GM23338 (cell line): ENCODE data around the gene RPS6KA3.

Experiments
- CREB1 ChIP-seq: fragments of 250-450 bp; sonication (Bioruptor Pico); IDR thresholded peaks from 2 replicates; pipeline ENCODE4 v1.5.0; 2020; ENCODE audit warnings: low read depth, mild to moderate bottlenecking, moderate library complexity
- CTCF ChIP-seq, 2 experiments: fragments of 200-600 bp in 1 of 2; sonication (generic) in 1 of 2; conservative IDR thresholded peaks; 2 replicates each; pipeline versions ENCODE4 v1.5.1 to v1.6.1; 2016 to 2017; ENCODE audit warnings: antibody characterized with exemption in 2 of 2, low read depth in 2 of 2, mild to moderate bottlenecking in 2 of 2, moderate library complexity in 1 of 2
- EZH2 ChIP-seq: fragments of 200-600 bp; sonication (generic); IDR thresholded peaks from one replicate; pipeline ENCODE4 v1.8.0; 2017; ENCODE audit warnings: antibody characterized with exemption, mild to moderate bottlenecking, low read depth; ENCODE audit not compliant: unreplicated experiment
- TF ChIP-seq, protein P1 (sequence below): IDR thresholded peaks from one replicate; pipeline ENCODE4 v1.6.1; 2018; ENCODE audit warnings: antibody characterized with exemption; ENCODE audit not compliant: unreplicated experiment

DNA sequence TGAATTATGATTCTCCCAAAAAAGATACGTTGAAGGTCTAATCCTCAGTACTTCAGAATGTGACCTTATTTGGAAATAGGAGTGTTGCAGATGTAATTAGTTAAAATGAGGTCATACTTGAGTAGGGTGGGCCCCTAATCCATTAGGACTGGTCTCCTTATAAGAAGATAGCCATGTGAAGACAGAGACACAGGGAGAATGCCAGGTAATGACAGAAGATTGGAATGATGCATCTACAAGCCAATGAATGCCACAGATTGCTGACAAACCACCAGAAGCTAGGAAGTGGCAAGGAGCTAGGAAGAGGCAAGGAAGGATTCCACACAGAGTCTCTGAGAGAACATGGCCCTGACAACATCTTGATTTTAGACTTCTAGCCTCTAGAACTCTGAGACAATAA, 7.4 kb upstream of the RPS6KA3 start:
- TF ChIP-seq CTCF (conservative IDR thresholded peaks at IDR 0.05; ENCODE audit: low read depth in 2 of 2) (no peak), CREB1 (no peak), EZH2 (no peak)
- TF ChIP-seq, protein P1, sequence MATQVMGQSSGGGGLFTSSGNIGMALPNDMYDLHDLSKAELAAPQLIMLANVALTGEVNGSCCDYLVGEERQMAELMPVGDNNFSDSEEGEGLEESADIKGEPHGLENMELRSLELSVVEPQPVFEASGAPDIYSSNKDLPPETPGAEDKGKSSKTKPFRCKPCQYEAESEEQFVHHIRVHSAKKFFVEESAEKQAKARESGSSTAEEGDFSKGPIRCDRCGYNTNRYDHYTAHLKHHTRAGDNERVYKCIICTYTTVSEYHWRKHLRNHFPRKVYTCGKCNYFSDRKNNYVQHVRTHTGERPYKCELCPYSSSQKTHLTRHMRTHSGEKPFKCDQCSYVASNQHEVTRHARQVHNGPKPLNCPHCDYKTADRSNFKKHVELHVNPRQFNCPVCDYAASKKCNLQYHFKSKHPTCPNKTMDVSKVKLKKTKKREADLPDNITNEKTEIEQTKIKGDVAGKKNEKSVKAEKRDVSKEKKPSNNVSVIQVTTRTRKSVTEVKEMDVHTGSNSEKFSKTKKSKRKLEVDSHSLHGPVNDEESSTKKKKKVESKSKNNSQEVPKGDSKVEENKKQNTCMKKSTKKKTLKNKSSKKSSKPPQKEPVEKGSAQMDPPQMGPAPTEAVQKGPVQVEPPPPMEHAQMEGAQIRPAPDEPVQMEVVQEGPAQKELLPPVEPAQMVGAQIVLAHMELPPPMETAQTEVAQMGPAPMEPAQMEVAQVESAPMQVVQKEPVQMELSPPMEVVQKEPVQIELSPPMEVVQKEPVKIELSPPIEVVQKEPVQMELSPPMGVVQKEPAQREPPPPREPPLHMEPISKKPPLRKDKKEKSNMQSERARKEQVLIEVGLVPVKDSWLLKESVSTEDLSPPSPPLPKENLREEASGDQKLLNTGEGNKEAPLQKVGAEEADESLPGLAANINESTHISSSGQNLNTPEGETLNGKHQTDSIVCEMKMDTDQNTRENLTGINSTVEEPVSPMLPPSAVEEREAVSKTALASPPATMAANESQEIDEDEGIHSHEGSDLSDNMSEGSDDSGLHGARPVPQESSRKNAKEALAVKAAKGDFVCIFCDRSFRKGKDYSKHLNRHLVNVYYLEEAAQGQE = no peak
